GM18909 (cell line): ENCODE measurements around the gene IGSF9.
A peak's percentile ranks its signal among the peaks of the same experiment; 100 is the strongest.

Source experiments
- ATAC-seq: cut with Tn5 transposase; IDR thresholded peaks from one replicate; pipeline ENCODE4 v1.9.1; 2021; ENCODE audit warnings: mild to moderate bottlenecking; ENCODE audit not compliant: unreplicated experiment, poor library complexity

IGSF9 gene

GRCh38 chr1:159923203-159924024, 22.0 kb downstream of the IGSF9 start:
- peak; percentile 32 for ATAC-seq

- no peak for ATAC-seq
Observed at GRCh38 chr1:159922511-159923202, 22.8 kb downstream of the IGSF9 start.

- no peak for ATAC-seq
Observed at GRCh38 chr1:159921700-159922504, 23.5 kb downstream of the IGSF9 start.

- peak; percentile 23 for ATAC-seq
Observed at GRCh38 chr1:159921251-159921650, 24.2 kb downstream of the IGSF9 start.

GRCh38 chr1:159920651-159921050, 24.8 kb downstream of the IGSF9 start:
- no peak for ATAC-seq

- no peak for ATAC-seq
Observed at GRCh38 chr1:159920202-159920601, 25.2 kb downstream of the IGSF9 start.

- no peak for ATAC-seq
Observed at GRCh38 chr1:159919236-159919865, 26.1 kb downstream of the IGSF9 start.

- ATAC-seq = no peak
Observed at GRCh38 chr1:159918352-159919200, 26.8 kb downstream of the IGSF9 start.

- no peak for ATAC-seq
Observed at GRCh38 chr1:159917533-159918351, 27.7 kb downstream of the IGSF9 start.

GRCh38 chr1:159916242-159917051, 29.0 kb downstream of the IGSF9 start:
- no peak for ATAC-seq

GRCh38 chr1:159915571-159916241, 29.7 kb downstream of the IGSF9 start:
- ATAC-seq = no peak

- ATAC-seq = no peak
Observed at GRCh38 chr1:159914252-159915018, 31.0 kb downstream of the IGSF9 start.

- no peak for ATAC-seq
Observed at GRCh38 chr1:159913451-159914192, 31.8 kb downstream of the IGSF9 start.

GRCh38 chr1:159911326-159912070, 33.9 kb downstream of the IGSF9 start:
- ATAC-seq = no peak
